Activated CD8-positive, alpha-beta memory T cell treated with anti-CD3 and anti-CD28 coated beads, Interleukin-2, amount 10 ng/mL, durations not matched to agents 7 days and 5 days (primary cell): ENCODE measurements around the gene NEUROG2. TPM values are rescaled to one million over a fixed set of nuclear protein-coding genes. Genes with fewer than 3 reads are reported as not detected.
A peak's percentile ranks its signal among the peaks of the same experiment; 100 is the strongest.
"Not testable (repeated sequence)": the region's sequence is repeated elsewhere in the genome, so short reads cannot be mapped to it uniquely, and the experiment has no call there.

ENCODE experiments used
- ATAC-seq: fragments of 150-1000 bp; cut with Tn5 transposase; one replicate; pipeline ENCODE4 v1.10.0; 2021; ENCODE audit warnings: moderate library complexity
- CTCF ChIA-PET: fragments of 350-600 bp; sonication (Branson Sonifier 250); formaldehyde crosslinking; loops from one replicate; lab custom pipeline; 2021; ENCODE audit warnings: antibody characterized with exemption; lab: Charles Lee
- DNase-seq: peaks from one replicate; pipeline ENCODE4 v3.0.0-alpha.2; 2020
- H3K27ac Mint-ChIP-seq: one replicate; pipeline ENCODE4 v1.8.0; 2021; ENCODE audit warnings: mild to moderate bottlenecking, mixed read lengths
- H3K27me3 Mint-ChIP-seq: one replicate; pipeline ENCODE4 v1.8.0; 2021; ENCODE audit warnings: mixed read lengths
- H3K36me3 Mint-ChIP-seq: one replicate; pipeline ENCODE4 v1.8.0; 2021; ENCODE audit warnings: mild to moderate bottlenecking, mixed read lengths
- H3K4me1 Mint-ChIP-seq: one replicate; pipeline ENCODE4 v1.8.0; 2021; ENCODE audit warnings: mixed read lengths
- H3K4me3 Mint-ChIP-seq: one replicate; pipeline ENCODE4 v1.8.0; 2021; ENCODE audit warnings: mild to moderate bottlenecking, moderate library complexity, mixed read lengths
- H3K9me3 Mint-ChIP-seq: one replicate; pipeline ENCODE4 v1.8.0; 2022; ENCODE audit warnings: low read depth, mixed read lengths
- total RNA-seq, 2 experiments: library from RNA; stranded (reverse); gene quantifications; one replicate each; pipeline ENCODE4 v1.2.3, GENCODE V29; 2021

NEUROG2 gene
- total RNA-seq, result under 1 TPM in 1 of 2 experiments, not detected in 1; 0.12 TPM

GRCh38 chr4:112516066-112516470, at the start of gene NEUROG2:
Gene NEUROG2, minus strand, starts transcription at chr4:112516180. Its CDS starts 705 bp downstream, at chr4:112515475.
- DNase-seq, result no peak
- Mint-ChIP-seq H3K27me3 (peaks cover 95% of the 10 kb centered on the region), H3K36me3 (no peaks in the 10 kb centered on the region), H3K27ac (peak within 1 kb of the TSS; percentile 76), H3K4me3 (peak within 1 kb of the TSS; percentile 92), H3K9me3 (no peaks in the 10 kb centered on the region), H3K4me1 (peaks cover 62% of the 10 kb centered on the region)
- ATAC-seq, result no peak
- CTCF ChIA-PET, result interaction anchor here (1.0 to 2.6 kb wide), 8 partner anchors 8 to 417 kb away, joined by 3 to 7 read pairs (median 4); partner anchors contain the start of genes LARP7, TIFA and ZGRF1

GRCh38 chr4:112564706-112565270, 48.8 kb upstream of the NEUROG2 start:
- no peak for DNase-seq
- Mint-ChIP-seq H3K9me3 (peaks cover 2% of the 10 kb centered on the region), H3K4me3 (no peak overlapping the region), H3K27ac (no peak overlapping the region), H3K27me3 (no peaks in the 10 kb centered on the region), H3K36me3 (peaks cover 40% of the 10 kb centered on the region), H3K4me1 (peaks cover 7% of the 10 kb centered on the region)
- ATAC-seq, result no peak
- CTCF ChIA-PET, result no interaction called here

- no peak overlapping the region for H3K27ac Mint-ChIP-seq
- no peaks in the 10 kb centered on the region for H3K27me3 Mint-ChIP-seq
- H3K36me3 Mint-ChIP-seq, result peaks cover 45% of the 10 kb centered on the region
- CTCF ChIA-PET, result interaction anchor here (1.0 kb wide), 1 partner anchor 43 kb away, joined by 3 read pairs; no protein-coding TSS in a partner anchor
- no peak overlapping the region for H3K4me3 Mint-ChIP-seq
- H3K4me1 Mint-ChIP-seq, result peaks cover 8% of the 10 kb centered on the region
- no peak for DNase-seq
- no peak for ATAC-seq
- H3K9me3 Mint-ChIP-seq, result peaks cover 2% of the 10 kb centered on the region
Observed at GRCh38 chr4:112563431-112564200, 47.6 kb upstream of the NEUROG2 start.

GRCh38 chr4:112562254-112562879, 46.4 kb upstream of the NEUROG2 start:
- H3K4me3 Mint-ChIP-seq, result no peak overlapping the region
- H3K27me3 Mint-ChIP-seq, result no peaks in the 10 kb centered on the region
- no peak overlapping the region for H3K27ac Mint-ChIP-seq
- DNase-seq (no peak), ATAC-seq (no peak)
- CTCF ChIA-PET, result interaction anchor here (0.9 kb wide), 1 partner anchor 31 kb away, joined by 3 read pairs; no protein-coding TSS in a partner anchor
- H3K9me3 Mint-ChIP-seq, result peaks cover 2% of the 10 kb centered on the region
- peaks cover 47% of the 10 kb centered on the region for H3K36me3 Mint-ChIP-seq
- H3K4me1 Mint-ChIP-seq, result peaks cover 8% of the 10 kb centered on the region

- ATAC-seq (no peak), DNase-seq (no peak)
- Mint-ChIP-seq H3K27ac (no peak overlapping the region), H3K27me3 (no peaks in the 10 kb centered on the region), H3K4me1 (peaks cover 8% of the 10 kb centered on the region), H3K36me3 (peaks cover 40% of the 10 kb centered on the region), H3K9me3 (no peaks in the 10 kb centered on the region), H3K4me3 (no peak overlapping the region)
- CTCF ChIA-PET, result no interaction called here
Observed at GRCh38 chr4:112560084-112560483, 44.1 kb upstream of the NEUROG2 start.

GRCh38 chr4:112559053-112559452, 43.1 kb upstream of the NEUROG2 start:
- CTCF ChIA-PET, result no interaction called here
- H3K27ac Mint-ChIP-seq, result no peak overlapping the region
- peaks cover 8% of the 10 kb centered on the region for H3K4me1 Mint-ChIP-seq
- H3K9me3 Mint-ChIP-seq, result no peaks in the 10 kb centered on the region
- H3K4me3 Mint-ChIP-seq, result no peak overlapping the region
- peaks cover 40% of the 10 kb centered on the region for H3K36me3 Mint-ChIP-seq
- no peak for DNase-seq
- H3K27me3 Mint-ChIP-seq, result no peaks in the 10 kb centered on the region
- no peak for ATAC-seq

GRCh38 chr4:112557676-112558411, 41.9 kb upstream of the NEUROG2 start:
- CTCF ChIA-PET, result no interaction called here
- H3K9me3 Mint-ChIP-seq, result no peaks in the 10 kb centered on the region
- peaks cover 8% of the 10 kb centered on the region for H3K4me1 Mint-ChIP-seq
- no peak overlapping the region for H3K27ac Mint-ChIP-seq
- no peak overlapping the region for H3K4me3 Mint-ChIP-seq
- H3K27me3 Mint-ChIP-seq, result no peaks in the 10 kb centered on the region
- DNase-seq (no peak), ATAC-seq (no peak)
- H3K36me3 Mint-ChIP-seq, result peaks cover 42% of the 10 kb centered on the region

GRCh38 chr4:112554271-112554670, 38.3 kb upstream of the NEUROG2 start:
- H3K27ac Mint-ChIP-seq, H3K4me1 Mint-ChIP-seq, ATAC-seq, DNase-seq, CTCF ChIA-PET, H3K4me3 Mint-ChIP-seq, H3K27me3 Mint-ChIP-seq, H3K9me3 Mint-ChIP-seq: not testable (repeated sequence)
- H3K36me3 Mint-ChIP-seq, result peaks cover 27% of the 10 kb centered on the region

GRCh38 chr4:112552668-112553067, 36.7 kb upstream of the NEUROG2 start:
- DNase-seq (no peak), ATAC-seq (no peak)
- H3K27me3 Mint-ChIP-seq, result no peaks in the 10 kb centered on the region
- CTCF ChIA-PET, result interaction anchor here (1.2 kb wide), 1 partner anchor 29 kb away, joined by 3 read pairs; no protein-coding TSS in a partner anchor
- no peak overlapping the region for H3K4me3 Mint-ChIP-seq
- no peaks in the 10 kb centered on the region for H3K4me1 Mint-ChIP-seq
- no peaks in the 10 kb centered on the region for H3K9me3 Mint-ChIP-seq
- peaks cover 20% of the 10 kb centered on the region for H3K36me3 Mint-ChIP-seq
- no peak overlapping the region for H3K27ac Mint-ChIP-seq

GRCh38 chr4:112550728-112551127, 34.7 kb upstream of the NEUROG2 start:
- no peak overlapping the region for H3K27ac Mint-ChIP-seq
- no peak overlapping the region for H3K4me3 Mint-ChIP-seq
- CTCF ChIA-PET, result no interaction called here
- no peak for DNase-seq
- H3K36me3 Mint-ChIP-seq, result peaks cover 19% of the 10 kb centered on the region
- H3K9me3 Mint-ChIP-seq, result no peaks in the 10 kb centered on the region
- H3K27me3 Mint-ChIP-seq, result no peaks in the 10 kb centered on the region
- H3K4me1 Mint-ChIP-seq, result no peaks in the 10 kb centered on the region
- ATAC-seq, result no peak

- no peaks in the 10 kb centered on the region for H3K9me3 Mint-ChIP-seq
- peaks cover 15% of the 10 kb centered on the region for H3K36me3 Mint-ChIP-seq
- no peak overlapping the region for H3K4me3 Mint-ChIP-seq
- H3K27ac Mint-ChIP-seq, result no peak overlapping the region
- H3K4me1 Mint-ChIP-seq, result no peaks in the 10 kb centered on the region
- DNase-seq (no peak), ATAC-seq (no peak)
- no peaks in the 10 kb centered on the region for H3K27me3 Mint-ChIP-seq
- CTCF ChIA-PET, result no interaction called here
Observed at GRCh38 chr4:112546476-112546875, 30.5 kb upstream of the NEUROG2 start.

GRCh38 chr4:112545346-112545745, 29.4 kb upstream of the NEUROG2 start:
- no peaks in the 10 kb centered on the region for H3K27me3 Mint-ChIP-seq
- H3K27ac Mint-ChIP-seq, result no peak overlapping the region
- H3K9me3 Mint-ChIP-seq, result no peaks in the 10 kb centered on the region
- DNase-seq (no peak), ATAC-seq (no peak)
- no peaks in the 10 kb centered on the region for H3K4me1 Mint-ChIP-seq
- peaks cover 16% of the 10 kb centered on the region for H3K36me3 Mint-ChIP-seq
- H3K4me3 Mint-ChIP-seq, result no peak overlapping the region
- CTCF ChIA-PET, result no interaction called here

GRCh38 chr4:112540695-112541094, 24.7 kb upstream of the NEUROG2 start:
- no peaks in the 10 kb centered on the region for H3K9me3 Mint-ChIP-seq
- H3K27ac Mint-ChIP-seq, result no peak overlapping the region
- CTCF ChIA-PET, result interaction anchor here (1.1 kb wide), 1 partner anchor 16 kb away, joined by 5 read pairs; no protein-coding TSS in a partner anchor
- ATAC-seq (no peak), DNase-seq (no peak)
- H3K36me3 Mint-ChIP-seq, result peaks cover 21% of the 10 kb centered on the region
- H3K27me3 Mint-ChIP-seq, result no peaks in the 10 kb centered on the region
- no peaks in the 10 kb centered on the region for H3K4me1 Mint-ChIP-seq
- no peak overlapping the region for H3K4me3 Mint-ChIP-seq
